Suprapubic skin (tissue), 4 donors: ENCODE measurements around the gene MTREX. TPM values are rescaled to one million over a fixed set of nuclear protein-coding genes. Genes with fewer than 3 reads are reported as not detected.

Source experiments
- DNase-seq, 2 donors: peaks; one replicate each; pipeline ENCODE4 v3.0.0-alpha.2; 2019; ENCODE audit warnings: low spot score in 2 of 2
- H3K27ac ChIP-seq: fragments of 200-600 bp; sonication (generic); one replicate; pipeline ENCODE4 v1.5.1; 2019
- H3K27me3 ChIP-seq: fragments of 200-600 bp; sonication (generic); one replicate; pipeline ENCODE4 v1.5.1; 2019
- H3K36me3 ChIP-seq: fragments of 200-600 bp; sonication (generic); one replicate; pipeline ENCODE4 v1.5.1; 2019
- H3K4me1 ChIP-seq: fragments of 200-600 bp; sonication (generic); one replicate; pipeline ENCODE4 v1.5.1; 2019
- H3K4me3 ChIP-seq: fragments of 200-600 bp; sonication (generic); one replicate; pipeline ENCODE4 v1.5.1; 2019; ENCODE audit warnings: mild to moderate bottlenecking
- H3K9me3 ChIP-seq: fragments of 200-600 bp; sonication (generic); one replicate; pipeline ENCODE4 v1.5.1; 2019
- CTCF ChIP-seq, 2 donors: fragments of 200-600 bp in 1 of 2; fragments of 450-650 bp in 1 of 2; sonication (generic) in 1 of 2; IDR thresholded peaks; one replicate each; pipeline ENCODE4 v1.5.1; 2016 to 2019; ENCODE audit warnings: antibody characterized with exemption in 2 of 2, mild to moderate bottlenecking in 1 of 2, moderate library complexity in 1 of 2
- EP300 ChIP-seq: sonication (generic); formaldehyde crosslinking; IDR thresholded peaks from one replicate; pipeline ENCODE4 v1.6.1; 2017; ENCODE audit warnings: antibody characterized with exemption
- POLR2A ChIP-seq, 2 donors: fragments of 450-650 bp; IDR thresholded peaks; one replicate each; pipeline ENCODE4 v1.6.1; 2017; ENCODE audit warnings: antibody characterized with exemption in 2 of 2, mild to moderate bottlenecking in 2 of 2, moderate library complexity in 2 of 2
- POLR2AphosphoS5 ChIP-seq, 3 donors: sonication (generic); formaldehyde crosslinking; IDR thresholded peaks; one replicate each; pipeline ENCODE4 v1.6.1; 2017; ENCODE audit warnings: antibody characterized with exemption in 3 of 3
- WGBS: methylation state at CpG from one replicate; pipeline ENCODE4 v1.1.5; 2018; 5-methylcytosine and 5-hydroxymethylcytosine counted together
- total RNA-seq, 4 donors: library from RNA; depleted of rRNA; stranded (reverse); fragments of >200 nt; gene quantifications; one replicate each; pipeline ENCODE4 v1.1.0, GENCODE V29; 2016

Gene MTREX
- total RNA-seq, 4 donors from 2014 or later: 50.0 to 131 (median 70.8) TPM

- TF ChIP-seq CTCF (IDR thresholded peaks at IDR 0.05) (no peak), POLR2AphosphoS5 (IDR thresholded peaks at IDR 0.05) (no peak), POLR2A (IDR thresholded peaks at IDR 0.05) (no peak), EP300 (no peak)
- Histone ChIP-seq H3K27ac (no peak overlapping the region), H3K27me3 (no peaks in the 10 kb centered on the region), H3K9me3 (no peaks in the 10 kb centered on the region), H3K4me1 (no peaks in the 10 kb centered on the region), H3K4me3 (no peak overlapping the region), H3K36me3 (peaks cover 33% of the 10 kb centered on the region)
- DNase-seq: no peak
- 43% methylated on average over 2 of the region's 2 CpGs for WGBS
Observed at GRCh38 chr5:55393501-55394175, 85.8 kb downstream of the MTREX start.

GRCh38 chr5:55402199-55402598 is 94.4 kb downstream of the MTREX start:
- TF ChIP-seq CTCF (IDR thresholded peaks at IDR 0.05) (peak in 1 of 2 donors; percentile 6), EP300 (no peak), POLR2AphosphoS5 (IDR thresholded peaks at IDR 0.05) (no peak)
- DNase-seq: no peak
- no peaks in the 10 kb centered on the region for H3K4me1 ChIP-seq
- H3K27ac ChIP-seq: no peak overlapping the region
- WGBS: 58% methylated on average over 2 of the region's 2 CpGs
- H3K36me3 ChIP-seq: peaks cover 43% of the 10 kb centered on the region
- H3K4me3 ChIP-seq: no peak overlapping the region
- H3K9me3 ChIP-seq: no peaks in the 10 kb centered on the region
- H3K27me3 ChIP-seq: no peaks in the 10 kb centered on the region

GRCh38 chr5:55406292-55406691 is 98.5 kb downstream of the MTREX start:
- Histone ChIP-seq H3K36me3 (peaks cover 30% of the 10 kb centered on the region), H3K27ac (no peak overlapping the region), H3K4me3 (no peak overlapping the region), H3K4me1 (no peaks in the 10 kb centered on the region), H3K9me3 (no peaks in the 10 kb centered on the region), H3K27me3 (no peaks in the 10 kb centered on the region)
- 86% methylated on average over 2 of the region's 2 CpGs for WGBS
- no peak for DNase-seq
- TF ChIP-seq POLR2AphosphoS5 (IDR thresholded peaks at IDR 0.05): no peak
- no peak for TF ChIP-seq EP300
- no peak for TF ChIP-seq CTCF (IDR thresholded peaks at IDR 0.05)
- TF ChIP-seq POLR2A (IDR thresholded peaks at IDR 0.05): no peak

GRCh38 chr5:55407059-55407684 is 99.4 kb downstream of the MTREX start:
- H3K27me3 ChIP-seq: no peaks in the 10 kb centered on the region
- H3K9me3 ChIP-seq: no peaks in the 10 kb centered on the region
- no peak for DNase-seq
- peaks cover 23% of the 10 kb centered on the region for H3K36me3 ChIP-seq
- no peak overlapping the region for H3K27ac ChIP-seq
- 42% methylated on average over 1 of the region's 1 CpG for WGBS
- no peak for TF ChIP-seq POLR2A (IDR thresholded peaks at IDR 0.05)
- peak; percentile 47 to 56 for TF ChIP-seq CTCF (IDR thresholded peaks at IDR 0.05)
- no peak for TF ChIP-seq POLR2AphosphoS5 (IDR thresholded peaks at IDR 0.05)
- TF ChIP-seq EP300: no peak
- no peaks in the 10 kb centered on the region for H3K4me1 ChIP-seq
- H3K4me3 ChIP-seq: no peak overlapping the region

GRCh38 chr5:55407984-55408383 is 100.2 kb downstream of the MTREX start:
- no peak for DNase-seq
- H3K27ac ChIP-seq: no peak overlapping the region
- no peak overlapping the region for H3K4me3 ChIP-seq
- no peaks in the 10 kb centered on the region for H3K27me3 ChIP-seq
- peaks cover 22% of the 10 kb centered on the region for H3K36me3 ChIP-seq
- H3K4me1 ChIP-seq: no peaks in the 10 kb centered on the region
- 84% methylated on average over 3 of the region's 3 CpGs for WGBS
- no peak for TF ChIP-seq POLR2A (IDR thresholded peaks at IDR 0.05)
- TF ChIP-seq EP300: no peak
- no peak for TF ChIP-seq CTCF (IDR thresholded peaks at IDR 0.05)
- TF ChIP-seq POLR2AphosphoS5 (IDR thresholded peaks at IDR 0.05): no peak
- H3K9me3 ChIP-seq: no peaks in the 10 kb centered on the region
